K562 (cell line): Measurements from ENCODE around the gene BEST4. TPM values are rescaled to one million over a fixed set of nuclear protein-coding genes. Genes with fewer than 3 reads are reported as not detected.

Experiments
- BMI1 ChIP-seq: fragments of 150-350 bp; IDR thresholded peaks from 2 replicates; pipeline ENCODE4 v1.6.1; 2014; ENCODE audit warnings: low read length
- E2F4 ChIP-seq: sonication (generic); formaldehyde crosslinking; IDR thresholded peaks from 2 replicates; pipeline ENCODE4 v1.8.0; 2022; ENCODE audit warnings: mild to moderate bottlenecking, low read depth, missing genetic modification reagents
- ETV1 ChIP-seq: fragments of 450-650 bp; conservative IDR thresholded peaks from 2 replicates; pipeline ENCODE4 v1.6.1; 2016; ENCODE audit warnings: missing genetic modification characterization, control low read depth, low read depth, missing compliant biosample characterization
- FOS ChIP-seq: IDR thresholded peaks from 3 replicates; pipeline ENCODE4 v1.6.1; 2011; ENCODE audit not compliant: insufficient read length; ENCODE audit errors: extremely low read depth
- NR4A1 ChIP-seq, 2 experiments: fragments of 250-450 bp in 1 of 2; fragments of 450-650 bp in 1 of 2; sonication (Bioruptor Pico) in 1 of 2; IDR thresholded peaks; 2 replicates each; pipeline versions ENCODE4 v1.4.0 to v1.6.1; 2016 to 2020; ENCODE audit warnings: mild to moderate bottlenecking in 2 of 2, missing compliant biosample characterization in 1 of 2, missing genetic modification characterization in 1 of 2, moderate library complexity in 1 of 2
- PHF8 ChIP-seq: fragments of 200-600 bp; sonication (generic); IDR thresholded peaks from 2 replicates; pipeline ENCODE4 v1.6.1; 2012; ENCODE audit warnings: mixed run types, mild to moderate bottlenecking, inconsistent platforms, low read length, moderate library complexity, borderline replicate concordance
- ZC3H11A ChIP-seq: IDR thresholded peaks from 2 replicates; pipeline ENCODE4 v1.6.1; 2012; ENCODE audit warnings: low read depth, low read length, improper control_type of control experiment
- ZNF12 ChIP-seq: sonication (generic); formaldehyde crosslinking; IDR thresholded peaks from 2 replicates; pipeline ENCODE4 v1.4.0; 2020; ENCODE audit warnings: mild to moderate bottlenecking, missing genetic modification reagents
- ZNF57 ChIP-seq: fragments of 450-650 bp; formaldehyde crosslinking; IDR thresholded peaks from 2 replicates; pipeline ENCODE4 v1.4.0; 2020; ENCODE audit warnings: mild to moderate bottlenecking, moderate library complexity
- ZNF740 ChIP-seq, 3 experiments: fragments of 200-800 bp in 1 of 3; sonication (Bioruptor generic) in 1 of 3; sonication (generic) in 1 of 3; formaldehyde crosslinking in 1 of 3; IDR thresholded peaks; 2 replicates each; pipeline versions ENCODE4 v1.6.1 to v1.8.0; 2016 to 2022; ENCODE audit warnings: mild to moderate bottlenecking in 2 of 3, missing compliant biosample characterization in 2 of 3, missing genetic modification characterization in 2 of 3, missing genetic modification reagents in 1 of 3
- polyA plus RNA-seq, 8 experiments: library from polyadenylated mRNA; depleted of rRNA in 4 of 8; stranded (reverse) in 5 of 8; unstranded in 3 of 8; fragments of >200 nt; fragmentation: Nextera tagmentation in 2 of 8; fragmentation: Illumina TruSeq in 1 of 8; extraction: Ambion mirVana in 2 of 8; extraction: Trizol in 1 of 8; gene quantifications; 2 replicates each; pipeline versions ENCODE4 v1.2.1 to v1.2.3, GENCODE V29; 2011 to 2014; ENCODE audit warnings: inconsistent platforms in 1 of 8, missing spikeins in 1 of 8
- total RNA-seq, 7 experiments: library from RNA; depleted of rRNA in 6 of 7; stranded (reverse); fragments of >200 nt in 6 of 7; fragmentation: Illumina TruSeq in 2 of 7; extraction: Trizol in 2 of 7; gene quantifications; 2 replicates each; pipeline versions ENCODE4 v1.2.1 to v1.2.3, GENCODE V29; 2011 to 2021; ENCODE audit warnings: low replicate concordance in 1 of 7
- TF ChIP-seq, protein P1 (sequence below): fragments of 450-650 bp; IDR thresholded peaks from 2 replicates; pipeline ENCODE4 v1.6.1; 2016; ENCODE audit warnings: mild to moderate bottlenecking, moderate library complexity

The BEST4 gene
- total and polyA plus RNA-seq, 9 of the 15 experiments (the other 6 are each of a cell fraction or from before 2014, with no cell fraction given): 0.07 to 0.11 TPM; not detected in 7

DNA sequence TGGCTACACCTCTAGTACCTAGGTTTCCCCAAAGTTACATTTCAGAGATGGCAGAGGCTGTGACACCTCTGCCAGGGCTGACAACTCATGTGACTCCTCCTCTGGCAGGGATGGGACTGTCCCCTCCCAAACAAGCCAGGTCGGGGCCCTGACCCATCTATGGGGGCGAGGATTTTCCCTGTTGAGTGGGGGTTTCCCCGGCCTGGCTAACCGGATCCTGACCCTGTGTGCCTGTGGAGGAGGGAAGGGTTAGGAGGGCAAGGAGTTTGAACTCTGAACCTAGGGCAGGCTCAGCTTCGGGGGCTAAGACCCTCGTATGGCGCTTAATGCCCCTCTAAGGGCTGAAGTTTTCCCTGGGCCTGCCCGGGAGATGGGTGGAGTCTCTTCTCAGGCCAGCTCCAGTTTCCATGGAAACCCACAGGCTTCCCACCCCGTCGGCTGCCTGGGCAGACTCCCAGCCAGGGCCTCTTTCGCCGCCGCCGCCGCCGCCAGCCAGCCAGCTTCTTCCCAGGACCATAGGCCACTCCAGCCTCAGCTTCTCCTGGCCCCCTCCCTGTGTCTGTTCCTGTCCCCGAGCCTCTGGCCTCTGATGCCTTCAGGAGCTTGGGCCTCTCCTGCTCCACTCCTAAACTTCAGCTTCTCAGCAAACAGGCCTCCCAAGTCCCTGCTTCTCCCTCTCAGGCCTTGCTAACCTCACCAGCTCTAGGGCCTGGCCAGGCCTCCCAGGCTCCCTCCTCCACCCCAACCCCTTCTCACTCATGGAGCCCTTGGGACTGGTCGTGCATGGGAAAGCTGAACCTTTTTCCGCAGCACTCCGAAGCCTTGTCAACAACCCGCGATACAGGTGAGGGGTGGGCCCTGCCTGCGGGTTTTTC is 20.3 kb upstream of the BEST4 start, which contains the start of gene BTBD19 (continued):
- TF ChIP-seq E2F4 (no peak), ZC3H11A (no peak), BMI1 (no peak), ZNF740 (CRISPR knock-in tag; IDR thresholded peaks at IDR 0.05) (no peak), ZNF740 (tag; IDR thresholded peaks at IDR 0.05) (peak; percentile 11 to 16; a peak in 1 of 4 replicates), ZNF57 (CRISPR knock-in tag) (peak; percentile 35; the same call in 1 of the 2 replicates), ETV1 (tag) (0 out of 2 replicates have a peak, but pooled peaks have one; percentile 33), ZNF12 (CRISPR knock-in tag) (no peak), NR4A1 (CRISPR knock-in tag; IDR thresholded peaks at IDR 0.05) (peak; percentile 96), NR4A1 (tag; IDR thresholded peaks at IDR 0.05) (peak; percentile 85; the same call in 1 of the 2 replicates), PHF8 (peak; percentile 57; the same call in 1 of the 2 replicates), FOS (no peak)
- TF ChIP-seq, protein P1, sequence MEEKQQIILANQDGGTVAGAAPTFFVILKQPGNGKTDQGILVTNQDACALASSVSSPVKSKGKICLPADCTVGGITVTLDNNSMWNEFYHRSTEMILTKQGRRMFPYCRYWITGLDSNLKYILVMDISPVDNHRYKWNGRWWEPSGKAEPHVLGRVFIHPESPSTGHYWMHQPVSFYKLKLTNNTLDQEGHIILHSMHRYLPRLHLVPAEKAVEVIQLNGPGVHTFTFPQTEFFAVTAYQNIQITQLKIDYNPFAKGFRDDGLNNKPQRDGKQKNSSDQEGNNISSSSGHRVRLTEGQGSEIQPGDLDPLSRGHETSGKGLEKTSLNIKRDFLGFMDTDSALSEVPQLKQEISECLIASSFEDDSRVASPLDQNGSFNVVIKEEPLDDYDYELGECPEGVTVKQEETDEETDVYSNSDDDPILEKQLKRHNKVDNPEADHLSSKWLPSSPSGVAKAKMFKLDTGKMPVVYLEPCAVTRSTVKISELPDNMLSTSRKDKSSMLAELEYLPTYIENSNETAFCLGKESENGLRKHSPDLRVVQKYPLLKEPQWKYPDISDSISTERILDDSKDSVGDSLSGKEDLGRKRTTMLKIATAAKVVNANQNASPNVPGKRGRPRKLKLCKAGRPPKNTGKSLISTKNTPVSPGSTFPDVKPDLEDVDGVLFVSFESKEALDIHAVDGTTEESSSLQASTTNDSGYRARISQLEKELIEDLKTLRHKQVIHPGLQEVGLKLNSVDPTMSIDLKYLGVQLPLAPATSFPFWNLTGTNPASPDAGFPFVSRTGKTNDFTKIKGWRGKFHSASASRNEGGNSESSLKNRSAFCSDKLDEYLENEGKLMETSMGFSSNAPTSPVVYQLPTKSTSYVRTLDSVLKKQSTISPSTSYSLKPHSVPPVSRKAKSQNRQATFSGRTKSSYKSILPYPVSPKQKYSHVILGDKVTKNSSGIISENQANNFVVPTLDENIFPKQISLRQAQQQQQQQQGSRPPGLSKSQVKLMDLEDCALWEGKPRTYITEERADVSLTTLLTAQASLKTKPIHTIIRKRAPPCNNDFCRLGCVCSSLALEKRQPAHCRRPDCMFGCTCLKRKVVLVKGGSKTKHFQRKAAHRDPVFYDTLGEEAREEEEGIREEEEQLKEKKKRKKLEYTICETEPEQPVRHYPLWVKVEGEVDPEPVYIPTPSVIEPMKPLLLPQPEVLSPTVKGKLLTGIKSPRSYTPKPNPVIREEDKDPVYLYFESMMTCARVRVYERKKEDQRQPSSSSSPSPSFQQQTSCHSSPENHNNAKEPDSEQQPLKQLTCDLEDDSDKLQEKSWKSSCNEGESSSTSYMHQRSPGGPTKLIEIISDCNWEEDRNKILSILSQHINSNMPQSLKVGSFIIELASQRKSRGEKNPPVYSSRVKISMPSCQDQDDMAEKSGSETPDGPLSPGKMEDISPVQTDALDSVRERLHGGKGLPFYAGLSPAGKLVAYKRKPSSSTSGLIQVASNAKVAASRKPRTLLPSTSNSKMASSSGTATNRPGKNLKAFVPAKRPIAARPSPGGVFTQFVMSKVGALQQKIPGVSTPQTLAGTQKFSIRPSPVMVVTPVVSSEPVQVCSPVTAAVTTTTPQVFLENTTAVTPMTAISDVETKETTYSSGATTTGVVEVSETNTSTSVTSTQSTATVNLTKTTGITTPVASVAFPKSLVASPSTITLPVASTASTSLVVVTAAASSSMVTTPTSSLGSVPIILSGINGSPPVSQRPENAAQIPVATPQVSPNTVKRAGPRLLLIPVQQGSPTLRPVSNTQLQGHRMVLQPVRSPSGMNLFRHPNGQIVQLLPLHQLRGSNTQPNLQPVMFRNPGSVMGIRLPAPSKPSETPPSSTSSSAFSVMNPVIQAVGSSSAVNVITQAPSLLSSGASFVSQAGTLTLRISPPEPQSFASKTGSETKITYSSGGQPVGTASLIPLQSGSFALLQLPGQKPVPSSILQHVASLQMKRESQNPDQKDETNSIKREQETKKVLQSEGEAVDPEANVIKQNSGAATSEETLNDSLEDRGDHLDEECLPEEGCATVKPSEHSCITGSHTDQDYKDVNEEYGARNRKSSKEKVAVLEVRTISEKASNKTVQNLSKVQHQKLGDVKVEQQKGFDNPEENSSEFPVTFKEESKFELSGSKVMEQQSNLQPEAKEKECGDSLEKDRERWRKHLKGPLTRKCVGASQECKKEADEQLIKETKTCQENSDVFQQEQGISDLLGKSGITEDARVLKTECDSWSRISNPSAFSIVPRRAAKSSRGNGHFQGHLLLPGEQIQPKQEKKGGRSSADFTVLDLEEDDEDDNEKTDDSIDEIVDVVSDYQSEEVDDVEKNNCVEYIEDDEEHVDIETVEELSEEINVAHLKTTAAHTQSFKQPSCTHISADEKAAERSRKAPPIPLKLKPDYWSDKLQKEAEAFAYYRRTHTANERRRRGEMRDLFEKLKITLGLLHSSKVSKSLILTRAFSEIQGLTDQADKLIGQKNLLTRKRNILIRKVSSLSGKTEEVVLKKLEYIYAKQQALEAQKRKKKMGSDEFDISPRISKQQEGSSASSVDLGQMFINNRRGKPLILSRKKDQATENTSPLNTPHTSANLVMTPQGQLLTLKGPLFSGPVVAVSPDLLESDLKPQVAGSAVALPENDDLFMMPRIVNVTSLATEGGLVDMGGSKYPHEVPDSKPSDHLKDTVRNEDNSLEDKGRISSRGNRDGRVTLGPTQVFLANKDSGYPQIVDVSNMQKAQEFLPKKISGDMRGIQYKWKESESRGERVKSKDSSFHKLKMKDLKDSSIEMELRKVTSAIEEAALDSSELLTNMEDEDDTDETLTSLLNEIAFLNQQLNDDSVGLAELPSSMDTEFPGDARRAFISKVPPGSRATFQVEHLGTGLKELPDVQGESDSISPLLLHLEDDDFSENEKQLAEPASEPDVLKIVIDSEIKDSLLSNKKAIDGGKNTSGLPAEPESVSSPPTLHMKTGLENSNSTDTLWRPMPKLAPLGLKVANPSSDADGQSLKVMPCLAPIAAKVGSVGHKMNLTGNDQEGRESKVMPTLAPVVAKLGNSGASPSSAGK: 0 out of 2 replicates have a peak, but pooled peaks have one; percentile 18
